SK-N-SH treated with all-trans-retinoic acid at 6 μM for 48 hours (cell line): ENCODE data around the gene PTPRT.

Experiments
- ATAC-seq: fragments of 200-7000 bp; cut with Tn5 transposase; 3 replicates; pipeline ENCODE4 v1.9.1; 2020; ENCODE audit warnings: mild to moderate bottlenecking, moderate library complexity
- ARNTL ChIP-seq: fragments of 450-650 bp; formaldehyde crosslinking; IDR thresholded peaks from 2 replicates; pipeline ENCODE4 v1.5.0; 2020; ENCODE audit warnings: low read depth, mild to moderate bottlenecking, moderate library complexity, borderline replicate concordance
- BACH2 ChIP-seq: fragments of 250-450 bp; sonication (Bioruptor Pico); IDR thresholded peaks from 2 replicates; pipeline ENCODE4 v1.9.0; 2021; ENCODE audit warnings: mild to moderate bottlenecking, borderline replicate concordance
- CREB5 ChIP-seq: fragments of 250-450 bp; sonication (Bioruptor Pico); IDR thresholded peaks from 2 replicates; pipeline ENCODE4 v1.5.1; 2020; ENCODE audit warnings: low read depth, mild to moderate bottlenecking, moderate library complexity
- CSRNP3 ChIP-seq: fragments of 250-450 bp; sonication (Bioruptor Pico); IDR thresholded peaks from 2 replicates; pipeline ENCODE4 v1.5.1; 2021; ENCODE audit warnings: mild to moderate bottlenecking, moderate library complexity
- ESRRG ChIP-seq: fragments of 250-450 bp; sonication (Bioruptor Pico); IDR thresholded peaks from 2 replicates; pipeline ENCODE4 v1.6.1; 2021; ENCODE audit warnings: mild to moderate bottlenecking
- GLIS3 ChIP-seq: fragments of 250-450 bp; sonication (Bioruptor Pico); IDR thresholded peaks from 2 replicates; pipeline ENCODE4 v1.5.0; 2020; ENCODE audit warnings: mild to moderate bottlenecking, moderate library complexity
- ISL1 ChIP-seq: fragments of 250-450 bp; sonication (Bioruptor Pico); IDR thresholded peaks from 2 replicates; pipeline ENCODE4 v2.1.2; 2022; ENCODE audit warnings: mild to moderate bottlenecking, moderate library complexity
- OSR1 ChIP-seq: fragments of 250-450 bp; sonication (Bioruptor Pico); IDR thresholded peaks from 2 replicates; pipeline ENCODE4 v1.8.0; 2022; ENCODE audit warnings: moderate library complexity, mild to moderate bottlenecking, inconsistent platforms
- PPARA ChIP-seq: fragments of 250-450 bp; sonication (Bioruptor Pico); IDR thresholded peaks from 2 replicates; pipeline ENCODE4 v1.5.0; 2020; ENCODE audit warnings: mild to moderate bottlenecking, borderline replicate concordance
- RARB ChIP-seq: fragments of 250-450 bp; sonication (Bioruptor Pico); IDR thresholded peaks from 2 replicates; pipeline ENCODE4 v1.8.0; 2021; ENCODE audit warnings: mild to moderate bottlenecking, moderate library complexity
- SNAI2 ChIP-seq: fragments of 250-450 bp; sonication (Bioruptor Pico); IDR thresholded peaks from 2 replicates; pipeline ENCODE4 v1.5.0; 2020; ENCODE audit warnings: mild to moderate bottlenecking, moderate library complexity
- TSHZ2 ChIP-seq: fragments of 250-450 bp; sonication (Bioruptor Pico); IDR thresholded peaks from 2 replicates; pipeline ENCODE4 v1.5.0; 2020; ENCODE audit warnings: mild to moderate bottlenecking, moderate library complexity
- ZC3H10 ChIP-seq: fragments of 250-450 bp; sonication (Bioruptor Pico); IDR thresholded peaks from 2 replicates; pipeline ENCODE4 v1.5.1; 2021; ENCODE audit warnings: mild to moderate bottlenecking, moderate library complexity
- ZFP3 ChIP-seq: fragments of 250-450 bp; sonication (Bioruptor Pico); IDR thresholded peaks from 2 replicates; pipeline ENCODE4 v1.5.0; 2020; ENCODE audit warnings: mild to moderate bottlenecking, moderate library complexity
- ZFP30 ChIP-seq: fragments of 450-650 bp; formaldehyde crosslinking; IDR thresholded peaks from 2 replicates; pipeline ENCODE4 v1.5.0; 2022; ENCODE audit warnings: mild to moderate bottlenecking, moderate library complexity
- ZNF565 ChIP-seq: fragments of 450-650 bp; formaldehyde crosslinking; conservative IDR thresholded peaks from 2 replicates; pipeline ENCODE4 v1.5.0; 2020; ENCODE audit warnings: low read depth, mild to moderate bottlenecking, moderate library complexity
- ZNF70 ChIP-seq: fragments of 450-650 bp; formaldehyde crosslinking; IDR thresholded peaks from 2 replicates; pipeline ENCODE4 v1.5.0; 2020; ENCODE audit warnings: mild to moderate bottlenecking, moderate library complexity
- ZNF8 ChIP-seq: fragments of 450-650 bp; formaldehyde crosslinking; IDR thresholded peaks from 2 replicates; pipeline ENCODE4 v1.5.0; 2020; ENCODE audit warnings: mild to moderate bottlenecking, moderate library complexity
- TF ChIP-seq, protein P1 (sequence below): fragments of 250-450 bp; sonication (Bioruptor Pico); IDR thresholded peaks from 2 replicates; pipeline ENCODE4 v1.8.0; 2020; ENCODE audit warnings: mild to moderate bottlenecking, moderate library complexity, borderline replicate concordance

Gene PTPRT

DNA sequence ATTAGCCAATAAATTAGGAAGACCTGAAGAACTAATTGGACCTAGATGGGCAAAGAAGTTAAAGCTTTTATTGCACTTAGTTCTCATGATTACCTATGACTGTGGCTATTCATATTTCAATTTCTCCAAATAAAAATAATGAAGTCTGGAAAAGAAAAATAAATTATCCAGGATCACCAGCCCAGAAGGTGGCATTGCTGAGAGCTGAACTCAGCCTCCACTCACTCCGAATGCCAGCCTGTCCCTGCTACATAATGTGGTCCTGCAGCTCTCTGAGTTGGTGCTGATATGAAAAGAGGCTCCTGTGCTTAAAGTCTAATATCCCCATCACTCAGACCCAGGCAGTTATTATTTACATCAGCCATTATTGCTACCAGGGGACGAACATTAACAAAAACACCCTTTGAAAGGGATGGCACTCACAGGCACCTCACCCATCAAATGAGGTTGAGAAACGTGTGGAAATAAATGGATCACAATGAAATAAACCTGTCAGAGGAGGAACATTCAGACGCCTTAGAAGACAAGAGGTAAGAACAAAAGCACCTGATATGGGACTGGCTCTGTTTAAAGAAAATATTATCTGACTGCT is 921.8 kb downstream of the PTPRT start (continued):
- TF ChIP-seq TSHZ2 (CRISPR knock-in tag) (no peak), ZFP3 (CRISPR knock-in tag) (no peak), OSR1 (CRISPR knock-in tag) (no peak), PPARA (no peak), ZNF565 (no peak), ARNTL (no peak), ZC3H10 (no peak), ZFP30 (CRISPR knock-in tag) (no peak), SNAI2 (CRISPR knock-in tag) (no peak), GLIS3 (CRISPR knock-in tag) (no peak), RARB (CRISPR knock-in tag) (no peak), ZNF8 (CRISPR knock-in tag) (no peak)

- TF ChIP-seq, protein P1, sequence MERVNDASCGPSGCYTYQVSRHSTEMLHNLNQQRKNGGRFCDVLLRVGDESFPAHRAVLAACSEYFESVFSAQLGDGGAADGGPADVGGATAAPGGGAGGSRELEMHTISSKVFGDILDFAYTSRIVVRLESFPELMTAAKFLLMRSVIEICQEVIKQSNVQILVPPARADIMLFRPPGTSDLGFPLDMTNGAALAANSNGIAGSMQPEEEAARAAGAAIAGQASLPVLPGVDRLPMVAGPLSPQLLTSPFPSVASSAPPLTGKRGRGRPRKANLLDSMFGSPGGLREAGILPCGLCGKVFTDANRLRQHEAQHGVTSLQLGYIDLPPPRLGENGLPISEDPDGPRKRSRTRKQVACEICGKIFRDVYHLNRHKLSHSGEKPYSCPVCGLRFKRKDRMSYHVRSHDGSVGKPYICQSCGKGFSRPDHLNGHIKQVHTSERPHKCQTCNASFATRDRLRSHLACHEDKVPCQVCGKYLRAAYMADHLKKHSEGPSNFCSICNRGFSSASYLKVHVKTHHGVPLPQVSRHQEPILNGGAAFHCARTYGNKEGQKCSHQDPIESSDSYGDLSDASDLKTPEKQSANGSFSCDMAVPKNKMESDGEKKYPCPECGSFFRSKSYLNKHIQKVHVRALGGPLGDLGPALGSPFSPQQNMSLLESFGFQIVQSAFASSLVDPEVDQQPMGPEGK (CRISPR knock-in tag) = no peak
- no peak for TF ChIP-seq ISL1 (CRISPR knock-in tag)
- TF ChIP-seq ZFP30 (CRISPR knock-in tag) = no peak
- no peak for TF ChIP-seq BACH2 (CRISPR knock-in tag)
- TF ChIP-seq PPARA = no peak
- TF ChIP-seq TSHZ2 (CRISPR knock-in tag) = no peak
- TF ChIP-seq ZNF565 = no peak
- TF ChIP-seq CREB5 (CRISPR knock-in tag) = no peak
- TF ChIP-seq ZC3H10 = no peak
- TF ChIP-seq OSR1 (CRISPR knock-in tag) = no peak
- no peak for TF ChIP-seq CSRNP3 (CRISPR knock-in tag)
- no peak for TF ChIP-seq SNAI2 (CRISPR knock-in tag)
- TF ChIP-seq, all 23 proteins: peak for 0
- no peak for ATAC-seq
Observed at GRCh38 chr20:42261766-42262270, 927.9 kb downstream of the PTPRT start.

DNA sequence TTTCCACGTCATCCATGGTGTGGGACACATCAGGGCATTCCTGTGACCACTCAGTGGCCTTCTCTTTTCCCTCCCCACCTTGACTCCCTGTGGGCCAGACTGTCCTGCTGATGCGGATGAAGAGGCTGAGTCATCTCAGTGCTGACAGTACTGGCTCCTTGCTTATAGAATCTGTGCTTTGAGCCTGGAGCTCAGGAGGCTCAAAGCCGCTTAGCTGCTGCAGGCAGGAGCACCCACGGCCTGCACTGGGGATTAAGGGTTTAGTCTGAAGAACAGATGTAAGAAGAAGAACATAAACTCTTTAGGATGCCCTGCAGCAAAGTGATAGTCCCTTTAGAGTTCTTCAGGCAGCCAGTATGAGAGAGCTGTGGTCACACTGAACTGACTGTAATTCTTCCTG is 929.5 kb downstream of the PTPRT start:
- ATAC-seq = no peak
- no peak for TF ChIP-seq ZNF70 (CRISPR knock-in tag)
- TF ChIP-seq GLIS3 (CRISPR knock-in tag) = no peak
- TF ChIP-seq ESRRG (CRISPR knock-in tag) = no peak
- TF ChIP-seq ZNF565 = no peak
- TF ChIP-seq PPARA = no peak
- TF ChIP-seq ISL1 (CRISPR knock-in tag) = no peak
- TF ChIP-seq BACH2 (CRISPR knock-in tag) = no peak
- no peak for TF ChIP-seq ZC3H10
